Activated naive CD8-positive, alpha-beta T cell treated with anti-CD3 and anti-CD28 coated beads, Interleukin-2, amount 10 ng/mL, durations not matched to agents 7 days and 5 days (primary cell): ENCODE measurements around the gene SFXN4. TPM values are rescaled to one million over a fixed set of nuclear protein-coding genes. Genes with fewer than 3 reads are reported as not detected.
A peak's percentile ranks its signal among the peaks of the same experiment; 100 is the strongest.
"Not testable (repeated sequence)": the region's sequence is repeated elsewhere in the genome, so short reads cannot be mapped to it uniquely, and the experiment has no call there.

Source experiments
- ATAC-seq: fragments of 150-1000 bp; cut with Tn5 transposase; one replicate; pipeline ENCODE4 v1.10.0; 2021; ENCODE audit warnings: low read depth, moderate library complexity
- POLR2A ChIA-PET: fragments of 350-600 bp; sonication (Branson Sonifier 250); formaldehyde crosslinking; loops from one replicate; lab custom pipeline; 2021; ENCODE audit warnings: antibody characterized with exemption; lab: Charles Lee
- DNase-seq: peaks from one replicate; pipeline ENCODE4 v3.0.0; 2021
- H3K27ac Mint-ChIP-seq: one replicate; pipeline ENCODE4 v1.8.0; 2022; ENCODE audit warnings: mild to moderate bottlenecking, mixed read lengths
- H3K27me3 Mint-ChIP-seq: one replicate; pipeline ENCODE4 v1.8.0; 2022; ENCODE audit warnings: mild to moderate bottlenecking, moderate library complexity, mixed read lengths
- H3K36me3 Mint-ChIP-seq: one replicate; pipeline ENCODE4 v1.8.0; 2021; ENCODE audit warnings: mild to moderate bottlenecking, mixed read lengths
- H3K4me1 Mint-ChIP-seq: one replicate; pipeline ENCODE4 v1.8.0; 2021; ENCODE audit warnings: mixed read lengths
- H3K4me3 Mint-ChIP-seq: one replicate; pipeline ENCODE4 v1.8.0; 2022; ENCODE audit warnings: mild to moderate bottlenecking, moderate library complexity, mixed read lengths
- H3K9me3 Mint-ChIP-seq: one replicate; pipeline ENCODE4 v1.8.0; 2021; ENCODE audit warnings: mixed read lengths
- total RNA-seq, 2 experiments: library from RNA; stranded (reverse); gene quantifications; one replicate each; pipeline ENCODE4 v1.2.3, GENCODE V29; 2021

Gene SFXN4
- total RNA-seq, 2 experiments from 2014 or later: 23.2 to 24.1 TPM

DNA sequence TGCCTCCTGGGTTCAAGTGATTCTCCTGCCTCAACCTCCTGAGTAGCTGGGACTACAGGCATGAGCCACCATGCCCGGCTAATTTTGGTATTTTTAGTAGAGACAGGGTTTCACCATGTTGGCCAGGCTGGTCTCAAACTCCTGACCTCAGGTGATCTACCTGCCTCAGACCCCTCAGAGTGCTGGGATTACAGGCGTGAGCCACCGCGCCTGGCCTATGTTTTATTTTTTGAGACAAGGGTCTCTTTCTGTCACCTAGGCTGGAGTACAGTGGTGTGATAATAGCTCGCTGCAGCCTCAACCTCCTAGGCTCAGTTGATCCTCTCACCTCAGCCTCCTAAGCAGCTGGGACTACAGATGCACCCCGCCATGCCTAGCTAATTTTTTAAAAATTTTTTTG lies 13.9 kb downstream of the SFXN4 start:
- not testable (repeated sequence) for H3K4me3 Mint-ChIP-seq, H3K4me1 Mint-ChIP-seq, H3K27ac Mint-ChIP-seq, H3K9me3 Mint-ChIP-seq, ATAC-seq, DNase-seq, H3K27me3 Mint-ChIP-seq
- POLR2A ChIA-PET: interaction anchor here (0.9 kb wide), 1 partner anchor 69 kb away, joined by 3 read pairs; no protein-coding TSS in a partner anchor
- H3K36me3 Mint-ChIP-seq: peaks cover 31% of the 10 kb centered on the region

GRCh38 chr10:119149729-119150128 lies 15.8 kb downstream of the SFXN4 start:
- Mint-ChIP-seq H3K4me3 (no peak overlapping the region), H3K9me3 (no peaks in the 10 kb centered on the region), H3K36me3 (peaks cover 24% of the 10 kb centered on the region), H3K27me3 (no peaks in the 10 kb centered on the region), H3K4me1 (no peaks in the 10 kb centered on the region), H3K27ac (no peak overlapping the region)
- POLR2A ChIA-PET: no interaction called here
- ATAC-seq (no peak), DNase-seq (no peak)

GRCh38 chr10:119149157-119149556 lies 16.4 kb downstream of the SFXN4 start:
- Mint-ChIP-seq H3K36me3 (peaks cover 20% of the 10 kb centered on the region), H3K9me3 (no peaks in the 10 kb centered on the region), H3K4me3 (no peak overlapping the region), H3K27ac (peak overlapping the region; percentile 24), H3K27me3 (no peaks in the 10 kb centered on the region), H3K4me1 (no peaks in the 10 kb centered on the region)
- POLR2A ChIA-PET: no interaction called here
- no peak for ATAC-seq
- DNase-seq: no peak

- Mint-ChIP-seq H3K36me3 (peaks cover 13% of the 10 kb centered on the region), H3K4me1 (peaks cover 10% of the 10 kb centered on the region), H3K27me3 (no peaks in the 10 kb centered on the region), H3K27ac (no peak overlapping the region), H3K4me3 (no peak overlapping the region), H3K9me3 (no peaks in the 10 kb centered on the region)
- DNase-seq (no peak), ATAC-seq (no peak)
- POLR2A ChIA-PET: no interaction called here
These were observed 21.9 kb downstream of the SFXN4 start for GRCh38 chr10:119143657-119144056.

DNA sequence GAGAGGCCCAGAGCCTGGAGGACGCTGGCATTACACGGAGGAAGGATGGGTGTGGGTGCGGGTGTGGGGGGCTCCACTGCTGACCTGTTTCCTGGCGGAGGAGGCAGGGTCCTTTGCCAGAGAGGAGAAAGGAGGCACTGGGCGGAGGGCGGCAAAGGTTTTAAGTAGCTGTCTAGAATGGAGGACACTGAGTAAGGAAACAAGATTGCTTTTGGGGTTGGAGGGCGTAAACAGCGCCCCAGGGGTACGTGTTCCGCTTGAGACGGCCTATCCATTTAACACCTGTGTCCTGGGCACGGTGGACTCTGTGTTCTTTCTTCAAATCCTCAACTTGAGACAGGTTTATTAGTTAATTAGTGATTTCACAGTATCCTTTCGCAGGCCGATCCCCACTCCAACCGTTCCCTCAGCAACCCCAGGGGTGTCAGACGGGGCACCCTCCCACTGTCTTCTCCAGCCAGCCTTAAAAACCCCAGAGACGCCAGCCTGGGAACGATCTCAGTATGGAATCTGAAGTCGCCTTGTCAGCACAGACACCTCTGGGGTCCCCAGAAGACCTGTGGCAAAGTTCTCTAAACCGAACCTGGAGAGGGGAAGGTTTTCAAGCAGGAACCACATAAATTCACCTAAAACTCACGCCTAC lies 24.8 kb downstream of the SFXN4 start:
- POLR2A ChIA-PET: no interaction called here
- H3K9me3 Mint-ChIP-seq: no peaks in the 10 kb centered on the region
- DNase-seq (no peak), ATAC-seq (no peak)
- H3K27me3 Mint-ChIP-seq: no peaks in the 10 kb centered on the region
- no peak overlapping the region for H3K4me3 Mint-ChIP-seq
- H3K27ac Mint-ChIP-seq: no peak overlapping the region
- H3K36me3 Mint-ChIP-seq: peaks cover 12% of the 10 kb centered on the region
- peaks cover 16% of the 10 kb centered on the region for H3K4me1 Mint-ChIP-seq

DNA sequence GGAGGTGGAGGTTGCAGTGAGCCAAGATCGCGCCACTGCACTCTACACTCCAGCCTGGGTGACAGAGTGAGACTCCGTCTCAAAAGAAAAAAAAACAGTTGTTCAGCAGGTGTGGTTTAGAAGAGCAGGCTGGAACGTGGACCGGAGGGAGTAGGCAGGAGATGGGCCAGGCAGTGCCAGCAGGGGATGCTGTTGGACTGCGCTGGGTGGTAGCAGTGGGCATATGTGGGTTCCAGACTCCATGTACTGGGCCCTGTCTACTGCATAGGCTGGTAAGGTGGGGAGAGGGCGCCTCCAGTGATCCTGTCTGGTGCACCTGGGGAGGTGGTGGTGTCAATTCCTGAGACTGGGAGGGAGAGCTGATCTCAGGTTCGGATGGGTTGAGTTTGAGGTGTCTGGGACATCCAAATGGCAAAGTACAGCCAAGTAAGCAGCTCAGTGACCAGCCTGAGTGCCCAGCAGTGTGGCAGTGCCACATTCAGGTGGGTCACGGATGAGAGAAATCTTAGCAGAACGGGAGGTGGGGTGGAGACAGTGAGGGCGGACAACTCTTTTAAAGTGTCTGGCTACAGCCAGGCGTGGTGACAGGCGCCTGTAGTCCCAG lies 25.9 kb downstream of the SFXN4 start:
- POLR2A ChIA-PET: interaction anchor here (1.0 to 1.5 kb wide), 3 partner anchors 13 to 36 kb away, joined by 3 to 4 read pairs (median 3); partner anchors contain the start of gene DENND10
- peak overlapping the region; percentile 71 for H3K27ac Mint-ChIP-seq
- H3K36me3 Mint-ChIP-seq: peaks cover 17% of the 10 kb centered on the region
- H3K9me3 Mint-ChIP-seq: no peaks in the 10 kb centered on the region
- H3K4me3 Mint-ChIP-seq: no peak overlapping the region
- no peaks in the 10 kb centered on the region for H3K27me3 Mint-ChIP-seq
- DNase-seq (peak; percentile 63), ATAC-seq (peak; percentile 90)
- peaks cover 21% of the 10 kb centered on the region for H3K4me1 Mint-ChIP-seq

- DNase-seq (no peak), ATAC-seq (no peak)
- POLR2A ChIA-PET: interaction anchor here (1.0 to 1.5 kb wide), 4 partner anchors 14 to 35 kb away, joined by 3 to 9 read pairs (median 4); partner anchors contain the start of gene DENND10
- Mint-ChIP-seq H3K4me1 (peaks cover 26% of the 10 kb centered on the region), H3K36me3 (peaks cover 23% of the 10 kb centered on the region), H3K4me3 (no peak overlapping the region), H3K27ac (peak overlapping the region; percentile 71), H3K27me3 (no peaks in the 10 kb centered on the region), H3K9me3 (no peaks in the 10 kb centered on the region)
These were observed 26.9 kb downstream of the SFXN4 start for GRCh38 chr10:119138346-119139306.

- not testable (repeated sequence) for H3K27me3 Mint-ChIP-seq, H3K9me3 Mint-ChIP-seq, H3K27ac Mint-ChIP-seq, DNase-seq, H3K4me3 Mint-ChIP-seq, ATAC-seq
- POLR2A ChIA-PET: interaction anchor here (1.3 kb wide), 1 partner anchor 27 kb away, joined by 9 read pairs; no protein-coding TSS in a partner anchor
- H3K4me1 Mint-ChIP-seq: peaks cover 34% of the 10 kb centered on the region
- peaks cover 27% of the 10 kb centered on the region for H3K36me3 Mint-ChIP-seq
These were observed 27.6 kb downstream of the SFXN4 start for GRCh38 chr10:119137878-119138277.

DNA sequence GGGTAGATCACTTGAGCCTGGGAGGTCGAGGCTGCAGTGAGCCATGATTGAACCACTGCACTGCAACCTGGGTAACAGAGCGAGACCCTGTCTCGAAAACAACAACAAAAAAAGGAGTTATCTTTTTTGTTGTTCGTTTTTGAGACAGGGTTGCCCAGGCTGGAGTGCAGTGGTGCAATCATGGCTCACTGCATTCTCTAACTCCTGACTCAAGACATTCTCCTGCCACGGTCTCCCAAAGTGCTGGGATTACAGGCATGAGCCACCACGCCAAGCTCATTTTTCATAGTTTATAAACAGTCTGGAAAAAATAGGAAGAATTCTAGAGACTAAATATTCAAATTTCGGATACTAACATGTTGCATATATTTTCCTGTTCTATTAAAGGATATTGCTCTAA lies 29.4 kb downstream of the SFXN4 start:
- DNase-seq (no peak), ATAC-seq (no peak)
- Mint-ChIP-seq H3K9me3 (no peaks in the 10 kb centered on the region), H3K36me3 (peaks cover 38% of the 10 kb centered on the region), H3K27ac (peak overlapping the region; percentile 56), H3K4me1 (peaks cover 49% of the 10 kb centered on the region), H3K4me3 (no peak overlapping the region), H3K27me3 (no peaks in the 10 kb centered on the region)
- POLR2A ChIA-PET: no interaction called here

- Mint-ChIP-seq H3K36me3 (peaks cover 43% of the 10 kb centered on the region), H3K4me1 (peaks cover 54% of the 10 kb centered on the region), H3K9me3 (no peaks in the 10 kb centered on the region), H3K27ac (peak overlapping the region; percentile 58), H3K27me3 (no peaks in the 10 kb centered on the region), H3K4me3 (peak overlapping the region; percentile 15)
- POLR2A ChIA-PET: no interaction called here
- no peak for ATAC-seq
- DNase-seq: no peak
These were observed 30.0 kb downstream of the SFXN4 start for GRCh38 chr10:119135513-119135881.

GRCh38 chr10:119133949-119134348 lies 31.6 kb downstream of the SFXN4 start:
- Mint-ChIP-seq H3K27me3 (no peaks in the 10 kb centered on the region), H3K9me3 (no peaks in the 10 kb centered on the region), H3K36me3 (peaks cover 54% of the 10 kb centered on the region), H3K27ac (peak overlapping the region; percentile 92), H3K4me1 (peaks cover 60% of the 10 kb centered on the region), H3K4me3 (peak overlapping the region; percentile 56)
- POLR2A ChIA-PET: interaction anchor here (4.8 kb wide), 1 partner anchor 31 kb away, joined by 42 read pairs; the partner anchor contains the start of gene DENND10
- ATAC-seq (no peak), DNase-seq (no peak)

GRCh38 chr10:119132521-119133345 lies 32.8 kb downstream of the SFXN4 start:
- Mint-ChIP-seq H3K36me3 (peaks cover 56% of the 10 kb centered on the region), H3K27me3 (no peaks in the 10 kb centered on the region), H3K9me3 (no peaks in the 10 kb centered on the region), H3K27ac (peak overlapping the region; percentile 92), H3K4me1 (peaks cover 53% of the 10 kb centered on the region), H3K4me3 (peak overlapping the region; percentile 81)
- POLR2A ChIA-PET: interaction anchor here (0.6 to 4.8 kb wide), 11 partner anchors 15 to 407 kb away, joined by 3 to 42 read pairs (median 5); partner anchors contain the start of genes DENND10, EIF3A, GRK5 and PRDX3
- ATAC-seq: no peak
- DNase-seq: no peak
